Measurements from ENCODE around the gene RAB44. TPM values are rescaled to one million over a fixed set of nuclear protein-coding genes. Genes with fewer than 3 reads are reported as not detected.
A peak's percentile ranks its signal among the peaks of the same experiment; 100 is the strongest.

Gene RAB44
- total and polyA plus RNA-seq, 2 of the 13 experiments (the other 11 are each of a cell fraction or from before 2014, with no cell fraction given): not detected

GRCh38 chr6:36701401-36701991 is 3.9 kb downstream of the RAB44 start (continued):
- TF ChIP-seq BRCA1 (CRISPR knock-in tag; IDR thresholded peaks at IDR 0.05) (no peak), ZHX2 (IDR thresholded peaks at IDR 0.05; ENCODE audit: low read depth) (no peak), ZHX2 (CRISPR knock-in tag; IDR thresholded peaks at IDR 0.05; ENCODE audit: borderline replicate concordance) (no peak), SAFB2 (CRISPR knock-in tag; IDR thresholded peaks at IDR 0.05; ENCODE audit: borderline replicate concordance, low read depth) (no peak), ZFP41 (CRISPR knock-in tag; IDR thresholded peaks at IDR 0.05; ENCODE audit: borderline replicate concordance) (no peak), NFYC (CRISPR knock-in tag; IDR thresholded peaks at IDR 0.05) (no peak), ZNF768 (CRISPR knock-in tag; IDR thresholded peaks at IDR 0.05) (peak; percentile 98), BRF2 (CRISPR knock-in tag; IDR thresholded peaks at IDR 0.05) (no peak), IKZF5 (CRISPR knock-in tag; IDR thresholded peaks at IDR 0.05) (no peak), NRL (CRISPR knock-in tag; IDR thresholded peaks at IDR 0.05; ENCODE audit: borderline replicate concordance) (0 out of 2 replicates have a peak, but pooled peaks have one; percentile 23), TIGD3 (CRISPR knock-in tag; IDR thresholded peaks at IDR 0.05; ENCODE audit: borderline replicate concordance) (no peak), ZNF430 (CRISPR knock-in tag; IDR thresholded peaks at IDR 0.05) (no peak), FIP1L1 (IDR thresholded peaks at IDR 0.05; ENCODE audit: borderline replicate concordance, insufficient read depth, low read depth, low read length) (no peak), ZFP36 (IDR thresholded peaks at IDR 0.05; ENCODE audit: borderline replicate concordance, low read depth, low read length, partially characterized antibody) (peak; percentile 58), ZNF280D (CRISPR knock-in tag; IDR thresholded peaks at IDR 0.05) (no peak), KLF12 (CRISPR knock-in tag; IDR thresholded peaks at IDR 0.05; ENCODE audit: borderline replicate concordance) (no peak)
